K562 (cell line): Measurements from ENCODE around the gene ASMTL. TPM values are rescaled to one million over a fixed set of nuclear protein-coding genes. Genes with fewer than 3 reads are reported as not detected.

Experiments
- ATAC-seq: fragments of 200-7000 bp; cut with Tn5 transposase; 3 replicates; pipeline ENCODE4 v1.9.1; 2020; ENCODE audit warnings: moderate library complexity
- BruUV-seq: library from RNA; stranded (reverse); fragments of 400-500 nt; replicated peaks from 2 replicates; lab custom pipeline; 2021; lab: Mats Ljungman, UMichigan
- CTCF ChIA-PET: fragments of 300-600 bp; formaldehyde crosslinking; extraction: SDS; loops from one replicate; lab custom pipeline; 2021; ENCODE audit warnings: low intra/inter-chr PET ratio; lab: Yijun Ruan, JAX
- POLR2A ChIA-PET: fragments of 300-600, 350-650 bp; sonication (Branson Sonifier 250); formaldehyde crosslinking; extraction: SDS; loops from one replicate; lab custom pipeline; 2021; ENCODE audit warnings: antibody characterized with exemption, inconsistent platforms; lab: Yijun Ruan, JAX
- DNase-seq, 4 experiments: peaks; one replicate each; pipeline versions ENCODE4 v3.0.0 to v3.0.0-alpha.2; 2011 to 2018; ENCODE audit warnings: low spot score in 3 of 4, mixed read lengths in 3 of 4; ENCODE audit errors: extremely low read depth in 1 of 4
- FAIRE-seq: peaks from 2 replicates; lab custom pipeline; 2011; peaks lifted over from hg19 to GRCh38; lab: Jason Lieb, UNC
- H2AFZ ChIP-seq: 2 replicates; pipeline ENCODE4 v1.6.0; 2011; ENCODE audit warnings: low read depth, low read length, control low read depth, inconsistent platforms
- H3K27ac ChIP-seq: fragments of 200-600 bp; 3 replicates; pipeline ENCODE4 v1.8.0; 2011; ENCODE audit warnings: low read depth, mild to moderate bottlenecking, control low read depth, inconsistent platforms, low read length, moderate library complexity, mixed read lengths; ENCODE audit errors: extremely low read depth
- H3K27me3 ChIP-seq, 2 experiments: fragments of 300-600 bp in 1 of 2; 2 replicates in 1 of 2; 3 replicates in 1 of 2; pipeline versions ENCODE4 v1.6.0 to v1.8.0; 2011; ENCODE audit warnings: inconsistent platforms in 2 of 2, low read length in 2 of 2, mild to moderate bottlenecking in 1 of 2, mixed read lengths in 1 of 2, moderate library complexity in 1 of 2; ENCODE audit not compliant: control insufficient read depth in 2 of 2, insufficient read depth in 2 of 2
- H3K36me3 ChIP-seq: fragments of 300-600 bp; 3 replicates; pipeline ENCODE4 v1.8.0; 2011; ENCODE audit warnings: mild to moderate bottlenecking, low read length, inconsistent platforms; ENCODE audit not compliant: control insufficient read depth, insufficient read depth
- H3K4me1 ChIP-seq, 2 experiments: fragments of 200-600 bp in 1 of 2; replicated peaks in 1 of 2; 2 replicates in 1 of 2; 3 replicates in 1 of 2; pipeline versions ENCODE4 v1.5.1 to v1.8.0; 2011; ENCODE audit warnings: inconsistent platforms in 2 of 2, low read length in 2 of 2, mild to moderate bottlenecking in 1 of 2, mixed read lengths in 1 of 2, moderate library complexity in 1 of 2; ENCODE audit not compliant: control insufficient read depth in 2 of 2, insufficient read depth in 2 of 2
- H3K4me2 ChIP-seq: 2 replicates; pipeline ENCODE4 v1.6.1; 2011; ENCODE audit warnings: low read length, control low read depth, inconsistent platforms, mixed read lengths; ENCODE audit not compliant: insufficient read depth
- H3K4me3 ChIP-seq: fragments of 200-600 bp; sonication (generic), shearing (Covaris generic); 2 replicates; pipeline ENCODE4 v1.5.1; 2016; ENCODE audit warnings: control low read depth, inconsistent platforms
- H3K79me2 ChIP-seq: fragments of 200-600 bp; 3 replicates; pipeline ENCODE4 v1.8.0; 2011; ENCODE audit warnings: low read length, inconsistent platforms; ENCODE audit not compliant: control insufficient read depth, insufficient read depth
- H3K9ac ChIP-seq, 2 experiments: 2 replicates each; pipeline versions ENCODE4 v1.6.0 to v1.6.1; 2011; ENCODE audit warnings: low read depth in 2 of 2, low read length in 2 of 2, control low read depth in 1 of 2, inconsistent platforms in 1 of 2, mild to moderate bottlenecking in 1 of 2, mixed read lengths in 1 of 2; ENCODE audit not compliant: insufficient read depth in 1 of 2
- H3K9me1 ChIP-seq: one replicate; pipeline ENCODE4 v1.6.0; 2011; ENCODE audit warnings: inconsistent platforms, mild to moderate bottlenecking, low read length, moderate library complexity; ENCODE audit not compliant: control insufficient read depth, insufficient read depth
- H3K9me3 ChIP-seq: replicated peaks from 2 replicates; pipeline ENCODE4 v1.5.1; 2011; ENCODE audit warnings: low read depth, low read length, inconsistent platforms; ENCODE audit not compliant: control insufficient read depth, insufficient read depth
- H4K20me1 ChIP-seq: replicated peaks from 2 replicates; pipeline ENCODE4 v1.6.1; 2011; ENCODE audit warnings: low read length, inconsistent platforms, mixed read lengths; ENCODE audit not compliant: control insufficient read depth, insufficient read depth
- CREB1 ChIP-seq, 2 experiments: sonication (generic) in 1 of 2; formaldehyde crosslinking in 1 of 2; IDR thresholded peaks; 2 replicates each; pipeline versions ENCODE4 v1.6.1 to v1.8.0; 2012 to 2022; ENCODE audit warnings: inconsistent platforms in 1 of 2, mild to moderate bottlenecking in 1 of 2, missing genetic modification reagents in 1 of 2, moderate library complexity in 1 of 2
- KLF16 ChIP-seq: IDR thresholded peaks from 2 replicates; pipeline ENCODE4 v1.6.1; 2016; ENCODE audit warnings: antibody characterized with exemption
- PATZ1 ChIP-seq: fragments of 250-450 bp; sonication (Bioruptor Pico); IDR thresholded peaks from 2 replicates; pipeline ENCODE4 v1.5.0; 2020; ENCODE audit warnings: mild to moderate bottlenecking, borderline replicate concordance
- POLR2G ChIP-seq: fragments of 200-400 bp; formaldehyde crosslinking; IDR thresholded peaks from 2 replicates; pipeline ENCODE4 v1.6.1; 2017; ENCODE audit warnings: low read depth, mild to moderate bottlenecking, antibody characterized with exemption, low read length, moderate library complexity
- PPARD ChIP-seq: fragments of 250-450 bp; sonication (Bioruptor Pico); IDR thresholded peaks from 2 replicates; pipeline ENCODE4 v1.8.0; 2022; ENCODE audit warnings: inconsistent platforms, mild to moderate bottlenecking, moderate library complexity
- WGBS: fragments of 100-300 bp; shearing (Covaris generic); methylation state at CpG from one replicate; pipeline ENCODE4 v1.1.6; 2016; ENCODE audit warnings: low coverage, mixed read lengths; ENCODE audit not compliant: insufficient coverage; ENCODE audit errors: missing lambda C conversion rate; 5-methylcytosine and 5-hydroxymethylcytosine counted together
- in situ Hi-C: fragments of 300-500 bp; cut with MboI; formaldehyde crosslinking; loops from 4 replicates; pipeline ENCODE4 v1.15.0; 2018; ENCODE audit warnings: inconsistent platforms, mixed read lengths
- intact Hi-C: fragments of 100-400 bp; cut with micrococcal nuclease; formaldehyde crosslinking; loops from 2 replicates; pipeline ENCODE4 v1.14.2; 2022
- polyA plus RNA-seq, 8 experiments: library from polyadenylated mRNA; depleted of rRNA in 4 of 8; stranded (reverse) in 5 of 8; unstranded in 3 of 8; fragments of >200 nt; fragmentation: Nextera tagmentation in 2 of 8; fragmentation: Illumina TruSeq in 1 of 8; extraction: Ambion mirVana in 2 of 8; extraction: Trizol in 1 of 8; gene quantifications; 2 replicates each; pipeline versions ENCODE4 v1.2.1 to v1.2.3, GENCODE V29; 2011 to 2014; ENCODE audit warnings: inconsistent platforms in 1 of 8, missing spikeins in 1 of 8
- total RNA-seq, 7 experiments: library from RNA; depleted of rRNA in 6 of 7; stranded (reverse); fragments of >200 nt in 6 of 7; fragmentation: Illumina TruSeq in 2 of 7; extraction: Trizol in 2 of 7; gene quantifications; 2 replicates each; pipeline versions ENCODE4 v1.2.1 to v1.2.3, GENCODE V29; 2011 to 2021; ENCODE audit warnings: low replicate concordance in 1 of 7

ASMTL gene
- total and polyA plus RNA-seq, 9 of the 15 experiments (the other 6 are each of a cell fraction or from before 2014, with no cell fraction given) = 0.56 to 20.6 (median 7.6) TPM

- CTCF ChIA-PET = no interaction called here
- H3K27me3 ChIP-seq = no peaks in the 10 kb centered on the region
- no peak overlapping the region for H2AFZ ChIP-seq
- H4K20me1 ChIP-seq = no peaks in the 10 kb centered on the region
- no peak overlapping the region; a peak in 1 of 4 replicates for H3K9ac ChIP-seq
- no peaks in the 10 kb centered on the region for H3K79me2 ChIP-seq
- no peak overlapping the region for H3K27ac ChIP-seq
- no peak overlapping the region for H3K4me3 ChIP-seq
- TF ChIP-seq CREB1 (IDR thresholded peaks at IDR 0.05) = no peak
- no peak for TF ChIP-seq CREB1 (CRISPR knock-in tag; IDR thresholded peaks at IDR 0.05)
- TF ChIP-seq KLF16 = no peak
- no peak for TF ChIP-seq PATZ1 (CRISPR knock-in tag)
- TF ChIP-seq PPARD = no peak
- TF ChIP-seq POLR2G = peak; percentile 63
- H3K9me3 ChIP-seq = no peaks in the 10 kb centered on the region; the same call in 1 of the 2 replicates
- POLR2A ChIA-PET = no interaction called here
- BruUV-seq = no TSS peak
- peaks cover 0 to 9% of the 10 kb centered on the region in 2 experiments; a peak in 2 of 5 replicates for H3K4me1 ChIP-seq
- no peak for DNase-seq
- intact Hi-C loops (no loop called here), in situ Hi-C loops (no loop called here)
- WGBS = 83% methylated on average over 11 of the region's 29 CpGs
- FAIRE-seq = no peak
- H3K4me2 ChIP-seq = no peak overlapping the region
- H3K9me1 ChIP-seq = no peaks in the 10 kb centered on the region
- peaks cover 20% of the 10 kb centered on the region; the same call in 2 of the 3 replicates for H3K36me3 ChIP-seq
- ATAC-seq = no peak; the same call in 2 of the 3 replicates
Observed at GRCh38 chrX:1418901-1419544, 33.7 kb downstream of the ASMTL start.
